Measurements from ENCODE around the gene KRTAP2-1. TPM values are rescaled to one million over a fixed set of nuclear protein-coding genes. Genes with fewer than 3 reads are reported as not detected.

The KRTAP2-1 gene

DNA sequence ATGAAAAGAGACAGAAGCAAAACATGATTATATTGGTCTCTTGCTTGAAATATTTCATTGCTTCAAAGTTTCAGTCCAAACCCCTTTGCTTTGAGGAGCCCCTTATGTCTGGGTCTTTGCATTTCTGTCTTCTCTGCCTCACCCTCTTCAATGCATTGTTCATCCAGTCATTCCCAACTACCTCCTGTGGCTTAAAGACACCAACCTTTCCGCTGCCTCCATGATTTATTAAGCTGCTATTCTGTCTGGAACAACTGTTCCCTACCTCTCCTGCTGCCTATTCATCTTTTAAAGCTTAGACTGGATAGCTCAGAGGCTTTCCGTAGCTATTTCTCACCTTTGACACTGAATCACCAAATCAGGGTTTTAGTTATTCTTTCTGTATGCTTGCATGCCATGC, 49.8 kb downstream of the KRTAP2-1 start:
- Histone ChIP-seq H3K27me3 (ENCODE audit: insufficient read depth, low read length, poor library complexity) (no peaks in the 10 kb centered on the region), H2BK120ac (ENCODE audit: low read depth, low read length) (no peak overlapping the region), H4K8ac (ENCODE audit: low read depth, low read length) (no peak overlapping the region), H3K4me2 (ENCODE audit: low read length) (no peak overlapping the region), H3K4me3 (ENCODE audit: low read length) (no peak overlapping the region), H2BK15ac (replicated peaks; ENCODE audit: low read depth) (no peak overlapping the region), H3K4ac (ENCODE audit: low read depth, low read length) (no peak overlapping the region), H3K23ac (ENCODE audit: low read length) (no peak overlapping the region), H3K79me2 (ENCODE audit: control insufficient read depth, insufficient read depth, low read length) (no peaks in the 10 kb centered on the region), H3K18ac (ENCODE audit: low read length) (no peak overlapping the region), H3K36me3 (ENCODE audit: control insufficient read depth, insufficient read depth, low read length) (no peaks in the 10 kb centered on the region), H3K56ac (ENCODE audit: low read length) (no peak overlapping the region), H2AK5ac (ENCODE audit: low read length) (no peak overlapping the region), H4K5ac (ENCODE audit: low read length) (no peak overlapping the region), H3K27ac (ENCODE audit: low read depth, low read length) (no peak overlapping the region), H3K9ac (ENCODE audit: low read length) (no peak overlapping the region), H2BK5ac (ENCODE audit: low read length) (no peak overlapping the region), H3K79me1 (ENCODE audit: low read length) (no peaks in the 10 kb centered on the region), H3K4me1 (ENCODE audit: control insufficient read depth, low read depth, low read length) (no peaks in the 10 kb centered on the region)
- DNase-seq = no peak
- WGBS (ENCODE audit: extremely low coverage, insufficient coverage, low lambda C conversion rate) = no CpG with 5 or more reads among the region's 2 CpGs

GRCh38 chr17:40996829-40997228, 50.3 kb downstream of the KRTAP2-1 start:
- no peak overlapping the region for H2BK120ac ChIP-seq (ENCODE audit: low read depth, low read length)
- H3K18ac ChIP-seq (ENCODE audit: low read length) = no peak overlapping the region
- no peaks in the 10 kb centered on the region for H3K36me3 ChIP-seq (ENCODE audit: control insufficient read depth, insufficient read depth, low read length)
- H3K4me1 ChIP-seq (ENCODE audit: control insufficient read depth, low read depth, low read length) = no peaks in the 10 kb centered on the region
- H3K4me3 ChIP-seq (ENCODE audit: low read length) = no peak overlapping the region
- no peak overlapping the region for H2BK15ac ChIP-seq (replicated peaks; ENCODE audit: low read depth)
- no peaks in the 10 kb centered on the region for H3K27me3 ChIP-seq (ENCODE audit: insufficient read depth, low read length, poor library complexity)
- H3K9ac ChIP-seq (ENCODE audit: low read length) = no peak overlapping the region
- H3K4ac ChIP-seq (ENCODE audit: low read depth, low read length) = no peak overlapping the region
- H2BK5ac ChIP-seq (ENCODE audit: low read length) = no peak overlapping the region
- DNase-seq = no peak
- H3K79me1 ChIP-seq (ENCODE audit: low read length) = no peaks in the 10 kb centered on the region
- no peak overlapping the region for H3K27ac ChIP-seq (ENCODE audit: low read depth, low read length)
- no peak overlapping the region for H2AK5ac ChIP-seq (ENCODE audit: low read length)
- no peak overlapping the region for H4K5ac ChIP-seq (ENCODE audit: low read length)
- no peak overlapping the region for H4K8ac ChIP-seq (ENCODE audit: low read depth, low read length)
- no peaks in the 10 kb centered on the region for H3K79me2 ChIP-seq (ENCODE audit: control insufficient read depth, insufficient read depth, low read length)
- no CpG with 5 or more reads among the region's 4 CpGs for WGBS (ENCODE audit: extremely low coverage, insufficient coverage, low lambda C conversion rate)
- no peak overlapping the region for H3K56ac ChIP-seq (ENCODE audit: low read length)
- no peak overlapping the region for H3K23ac ChIP-seq (ENCODE audit: low read length)
- H3K4me2 ChIP-seq (ENCODE audit: low read length) = no peak overlapping the region

Small RNA genes within 50 kb of the gene (small RNA-seq; reads per million reads assigned to genes)
- not detected for gene KRTAP3-4P (ENCODE audit: insufficient read depth)
